ENCODE measurements around the gene ACAD10.

GRCh38 chr12:111784953-111785352 is 99.1 kb downstream of the ACAD10 start:
- TF ChIP-seq CTCF (IDR thresholded peaks at IDR 0.05; ENCODE audit: low read length), result no peak
- TF ChIP-seq EZH2 (optimal IDR thresholded peaks at IDR 0.05; ENCODE audit: low read depth, low read length), result no peak
- no peak for TF ChIP-seq EZH2phosphoT487 (IDR thresholded peaks at IDR 0.05; ENCODE audit: low read length)

All from MM.1S (cell line).